Ovary (tissue), 9 donors: Measurements from ENCODE around the gene DNAJC1. TPM values are rescaled to one million over a fixed set of nuclear protein-coding genes. Genes with fewer than 3 reads are reported as not detected.
"Not testable (repeated sequence)": the region's sequence is repeated elsewhere in the genome, so short reads cannot be mapped to it uniquely, and the experiment has no call there.

Experiments
- DNase-seq, 5 donors: peaks; one replicate each; pipeline ENCODE4 v3.0.0-alpha.2; 2019 to 2020
- H3K27ac ChIP-seq, 2 donors: fragments of 200-600 bp; one replicate each; pipeline versions ENCODE4 v1.5.1 to v1.8.0; 2019 to 2022
- H3K27me3 ChIP-seq: fragments of 200-600 bp; one replicate; pipeline ENCODE4 v1.8.0; 2022
- H3K36me3 ChIP-seq: fragments of 200-600 bp; sonication (generic); one replicate; pipeline ENCODE4 v1.5.1; 2019
- H3K4me1 ChIP-seq: one replicate; pipeline ENCODE4 v1.8.1; 2013; ENCODE audit warnings: mild to moderate bottlenecking, moderate library complexity; ENCODE audit not compliant: insufficient read depth
- H3K4me3 ChIP-seq: fragments of 200-600 bp; sonication (generic); one replicate; pipeline ENCODE4 v1.5.1; 2017
- H3K9me3 ChIP-seq, 2 donors: fragments of 200-600 bp in 1 of 2; sonication (generic) in 1 of 2; one replicate each; pipeline versions ENCODE4 v1.5.1 to v1.8.1; 2013 to 2019; ENCODE audit warnings: mild to moderate bottlenecking in 1 of 2, moderate library complexity in 1 of 2
- CTCF ChIP-seq, 3 donors: fragments of 450-650 bp in 2 of 3; fragments of 200-600 bp in 1 of 3; IDR thresholded peaks; one replicate each; pipeline versions ENCODE4 v1.5.1 to v1.8.0; 2016 to 2022; ENCODE audit warnings: antibody characterized with exemption in 3 of 3, mild to moderate bottlenecking in 1 of 3
- EP300 ChIP-seq: sonication (generic); formaldehyde crosslinking; IDR thresholded peaks from one replicate; pipeline ENCODE4 v1.6.1; 2017; ENCODE audit warnings: antibody characterized with exemption
- POLR2A ChIP-seq: fragments of 450-650 bp; IDR thresholded peaks from one replicate; pipeline ENCODE4 v1.6.1; 2017; ENCODE audit warnings: antibody characterized with exemption, mild to moderate bottlenecking, moderate library complexity
- WGBS, 3 donors: extraction: QIAGEN DNeasy Blood & Tissue Kit in 1 of 3; methylation state at CpG; one replicate each; pipeline versions ENCODE4 v1.1.5 to v1.1.7; 2013 to 2017; 5-methylcytosine and 5-hydroxymethylcytosine counted together
- intact Hi-C, 4 donors: fragments of 100-400 bp; cut with DNase I; formaldehyde crosslinking; loops; one replicate each; pipeline versions ENCODE4 v1.11.0 to v1.15.1; 2022 to 2023
- polyA plus RNA-seq, 2 donors: library from polyadenylated mRNA; stranded (reverse); fragments of 200-250 nt in 1 of 2; fragments of 350-450 nt in 1 of 2; fragmentation: Illumina TruSeq in 1 of 2; extraction: RNeasy Lipid Tissue Mini Kit (QIAGEN cat#74804) in 1 of 2; gene quantifications; one replicate each; pipeline ENCODE4 v1.2.3, GENCODE V29; 2013 to 2014
- total RNA-seq, 7 donors: library from RNA; depleted of rRNA in 2 of 7; stranded (reverse); fragments of >200 nt in 2 of 7; fragmentation: NEBNext Ultra II Directional in 3 of 7; extraction: Animal tissue kit (Norgen Biotek cat#: 25700) in 3 of 7; gene quantifications; one replicate each; pipeline versions ENCODE4 v1.1.0 to v1.2.4, GENCODE V29; 2016 to 2023
- donor health status: DM: no; HTN: no; CAD: no; lungs with moderate emphysema.
- donor health status: DM: no; HTN: no; CAD: no.
- donor health status: Bipolar disorder and iron deficiency.
- donor health status: DM: yes; HTN: yes; CAD: no.
- donor health status: DM: no; HTN: no; CAD: no.
- donor health status: DM: yes; HTN: yes; CAD: no.

Gene DNAJC1
- total and polyA plus RNA-seq, 9 donors: 18.8 to 62.7 (median 21.0) TPM

GRCh38 chr10:21858455-21858854 is 145.1 kb downstream of the DNAJC1 start:
- no peak for DNase-seq
- H3K9me3 ChIP-seq: no peaks in the 10 kb centered on the region
- H3K27me3 ChIP-seq: no peaks in the 10 kb centered on the region
- 35 to 58% (median 38%) methylated on average over 2 of the region's 2 CpGs for WGBS, 3 donors
- H3K4me1 ChIP-seq: no peaks in the 10 kb centered on the region
- H3K4me3 ChIP-seq: no peak overlapping the region
- no peak overlapping the region for H3K27ac ChIP-seq
- H3K36me3 ChIP-seq: no peaks in the 10 kb centered on the region
- TF ChIP-seq CTCF (IDR thresholded peaks at IDR 0.05) (no peak), EP300 (no peak), POLR2A (no peak)
- intact Hi-C loops: no loop called here

- intact Hi-C loops: loop anchor here in 1 of 4 donors (5.0 kb wide), 1 partner anchor 1823 kb away; no protein-coding TSS in a partner anchor
These were observed 153.9 kb downstream of the DNAJC1 start for GRCh38 chr10:21849607-21850006.

GRCh38 chr10:21843645-21844044 is 159.9 kb downstream of the DNAJC1 start:
- 89 to 100% (median 93%) methylated on average over 1 of the region's 1 CpG for WGBS, 3 donors
- TF ChIP-seq CTCF (IDR thresholded peaks at IDR 0.05): no peak
- TF ChIP-seq POLR2A: no peak
- no peak for TF ChIP-seq EP300
- intact Hi-C loops: no loop called here
- no peak overlapping the region for H3K4me3 ChIP-seq
- H3K27ac ChIP-seq: no peak overlapping the region
- DNase-seq: no peak
- H3K9me3 ChIP-seq: no peaks in the 10 kb centered on the region
- no peaks in the 10 kb centered on the region for H3K4me1 ChIP-seq
- no peaks in the 10 kb centered on the region for H3K36me3 ChIP-seq
- no peaks in the 10 kb centered on the region for H3K27me3 ChIP-seq

More at GRCh38 chr10:21849607-21850006, 153.9 kb downstream of the DNAJC1 start:
- Histone ChIP-seq H3K27ac (no peak overlapping the region), H3K4me1 (no peaks in the 10 kb centered on the region), H3K4me3 (no peak overlapping the region), H3K9me3 (no peaks in the 10 kb centered on the region), H3K27me3 (no peaks in the 10 kb centered on the region), H3K36me3 (no peaks in the 10 kb centered on the region)
- DNase-seq: no peak
- TF ChIP-seq CTCF (IDR thresholded peaks at IDR 0.05) (no peak), EP300 (no peak), POLR2A (no peak)
- 91 to 99% (median 94%) methylated on average over 1 of the region's 1 CpG for WGBS, 3 donors

GRCh38 chr10:21841273-21841672 is 162.3 kb downstream of the DNAJC1 start:
- DNase-seq, H3K4me3 ChIP-seq, intact Hi-C loops, H3K27me3 ChIP-seq, H3K9me3 ChIP-seq, H3K27ac ChIP-seq, H3K36me3 ChIP-seq, H3K4me1 ChIP-seq: not testable (repeated sequence)
- 94 to 100% (median 94%) methylated on average over 1 to 2 of the region's 2 CpGs for WGBS, 3 donors

GRCh38 chr10:21837487-21837886 is 166.0 kb downstream of the DNAJC1 start:
- H3K4me1 ChIP-seq, intact Hi-C loops, H3K27ac ChIP-seq, H3K4me3 ChIP-seq, H3K36me3 ChIP-seq, H3K27me3 ChIP-seq, DNase-seq: not testable (repeated sequence)
- peaks cover 0 to 13% of the 10 kb centered on the region in 2 donors for H3K9me3 ChIP-seq
- WGBS, 3 donors: 94 to 98% (median 97%) methylated on average over 18 to 28 of the region's 29 CpGs

- H3K4me1 ChIP-seq, H3K27me3 ChIP-seq, H3K27ac ChIP-seq, DNase-seq, intact Hi-C loops, H3K4me3 ChIP-seq, H3K36me3 ChIP-seq: not testable (repeated sequence)
- H3K9me3 ChIP-seq: peaks cover 0 to 16% of the 10 kb centered on the region in 2 donors
- WGBS, 3 donors: 93 to 95% (median 95%) methylated on average over 10 of the region's 10 CpGs
These were observed 169.0 kb downstream of the DNAJC1 start for GRCh38 chr10:21834574-21834973.
